D341Med (cell line): ENCODE results near the gene DBNDD1.
A peak's percentile ranks its signal among the peaks of the same experiment; 100 is the strongest.
"Not testable (repeated sequence)": the region's sequence is repeated elsewhere in the genome, so short reads cannot be mapped to it uniquely, and the experiment has no call there.

ENCODE experiments used
- DNase-seq: peaks from one replicate; pipeline ENCODE4 v3.0.0; 2012; ENCODE audit warnings: low spot score

The DBNDD1 gene

DNA sequence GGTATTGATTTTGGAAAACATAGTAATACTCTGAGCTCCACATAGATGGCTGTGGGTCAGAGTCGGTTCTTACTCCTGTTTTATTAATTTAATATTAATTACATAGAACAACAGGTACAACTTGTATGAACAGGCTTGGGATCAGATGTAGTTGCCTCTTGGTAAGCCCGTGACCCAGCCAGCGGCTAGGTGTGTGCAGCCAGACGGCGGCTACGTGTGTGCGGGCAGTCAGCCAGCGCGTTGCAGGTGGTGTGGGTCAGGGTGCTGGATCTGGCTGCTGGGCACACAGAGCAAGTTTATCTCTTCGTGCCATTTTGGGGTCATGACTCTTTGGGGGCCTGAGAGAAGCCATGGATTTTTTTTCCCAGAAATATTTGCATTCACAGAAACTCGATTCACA lies 30.3 kb downstream of the DBNDD1 start:
- no peak for DNase-seq

DNA sequence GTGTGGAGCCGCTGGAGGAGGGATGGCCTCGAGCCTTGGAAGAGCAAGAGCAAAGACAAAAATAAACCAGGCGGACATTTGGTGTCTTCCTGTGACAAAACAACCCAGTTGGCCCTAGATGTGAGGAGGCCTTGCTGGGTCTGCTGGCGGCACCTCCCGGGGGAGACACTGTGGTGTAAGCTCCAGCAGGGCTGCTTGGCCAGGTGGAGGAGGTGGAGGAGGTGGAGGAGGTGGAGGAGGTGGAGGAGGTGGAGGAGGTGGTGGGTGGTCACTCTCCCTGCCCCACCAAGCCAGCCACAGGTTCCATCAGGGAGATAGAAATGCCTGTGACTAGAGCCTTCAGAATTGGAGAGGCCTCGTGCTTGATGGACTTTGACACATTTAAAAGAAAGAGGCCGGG lies 32.1 kb downstream of the DBNDD1 start:
- DNase-seq: no peak

DNA sequence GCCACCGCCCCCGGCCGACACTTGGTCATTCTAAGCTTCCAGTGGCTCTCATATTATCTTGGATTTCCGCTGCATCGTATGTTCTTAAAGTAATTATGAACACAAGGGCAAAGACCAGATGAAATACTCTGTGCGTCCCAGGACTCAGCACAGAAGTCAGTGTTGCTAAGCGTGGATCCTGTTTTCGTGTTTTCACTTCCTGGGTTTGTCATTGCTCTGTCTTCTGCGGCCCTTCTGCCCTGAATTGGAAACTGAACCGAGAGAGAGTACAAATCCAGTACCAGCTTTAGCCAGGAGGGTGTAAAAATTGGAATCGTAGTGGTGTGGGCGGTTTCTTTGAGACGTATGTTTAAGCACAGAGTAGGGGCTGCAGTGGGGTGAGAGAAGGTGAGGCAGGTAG lies 32.7 kb downstream of the DBNDD1 start:
- DNase-seq: no peak

DNA sequence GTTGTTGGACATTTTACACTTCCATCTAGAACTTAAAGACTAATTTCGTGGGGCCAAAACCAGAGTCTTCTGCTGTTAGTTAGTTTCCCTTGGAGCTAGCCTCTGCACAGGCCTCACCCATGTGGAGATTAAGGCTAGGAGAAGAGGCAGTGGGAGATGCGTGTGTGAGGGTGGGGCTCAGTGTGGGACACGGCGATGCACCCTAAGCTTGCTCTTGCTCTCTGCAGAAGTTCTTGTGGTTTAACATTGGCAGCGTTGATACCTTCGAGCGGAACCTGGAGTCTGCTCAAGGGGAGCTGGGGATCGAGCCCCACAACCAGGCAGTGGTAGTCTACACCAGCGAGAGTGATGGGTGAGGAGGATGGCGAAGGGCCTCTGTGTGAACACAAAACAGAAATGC lies 34.0 kb downstream of the DBNDD1 start:
- DNase-seq: no peak

DNA sequence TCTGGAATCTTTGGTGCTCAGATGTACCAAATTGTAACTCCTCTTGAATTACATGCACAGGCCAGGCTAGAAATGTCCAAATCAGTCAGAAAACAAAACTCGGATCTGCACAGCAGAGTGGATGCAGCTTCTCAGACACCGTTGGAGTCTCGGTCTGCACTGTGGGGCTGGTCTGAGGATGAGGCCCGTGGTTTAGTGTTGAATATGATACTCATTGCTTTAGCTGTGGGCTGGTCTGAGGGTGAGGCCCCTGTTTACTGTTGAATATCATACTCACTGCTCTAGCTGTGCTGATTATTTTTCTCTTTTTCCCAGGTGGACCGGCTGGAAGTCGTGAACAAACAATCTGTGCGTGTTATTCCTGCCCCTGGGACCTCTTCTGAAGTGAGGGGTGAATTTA lies 35.0 kb downstream of the DBNDD1 start:
- DNase-seq: no peak

DNA sequence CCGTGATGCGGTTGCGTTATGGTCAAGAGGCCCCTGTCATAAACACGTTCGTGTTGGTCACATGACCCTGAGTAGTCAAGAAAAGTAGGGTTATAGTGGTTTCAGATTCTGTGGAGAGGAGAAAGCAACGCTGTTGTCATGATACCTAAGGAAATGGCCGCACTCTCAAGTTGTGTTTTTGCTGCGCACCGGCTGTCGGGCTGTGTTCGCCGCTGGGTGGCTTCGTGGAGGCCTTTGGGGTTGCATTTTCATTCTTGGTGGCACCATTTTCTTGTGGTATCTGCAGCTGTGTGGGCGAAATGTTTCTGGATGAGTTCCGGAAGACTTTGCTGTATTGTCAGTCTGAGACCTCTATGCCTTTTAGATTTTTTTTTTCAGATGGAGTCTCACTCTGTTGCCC lies 35.7 kb downstream of the DBNDD1 start:
- no peak for DNase-seq

DNA sequence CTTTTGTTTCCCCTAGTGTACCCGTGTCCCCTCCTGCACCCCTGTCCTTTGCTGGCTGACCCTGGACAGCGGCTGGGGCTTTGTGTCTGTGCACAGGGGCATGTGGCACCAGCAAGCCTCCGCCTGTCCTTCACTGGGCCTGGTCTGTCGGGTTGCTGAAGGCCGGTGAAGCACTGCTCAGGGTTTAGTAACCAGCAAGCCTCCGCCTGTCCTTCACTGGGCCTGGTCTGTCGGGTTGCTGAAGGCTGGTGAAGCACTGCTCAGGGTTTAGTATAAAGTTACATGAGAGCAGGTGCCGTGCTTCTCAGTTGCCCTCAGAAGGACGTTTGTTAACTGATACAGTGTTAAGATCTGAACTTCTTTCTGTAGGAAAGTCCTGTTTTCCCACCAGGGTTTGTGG lies 36.9 kb downstream of the DBNDD1 start:
- no peak for DNase-seq

DNA sequence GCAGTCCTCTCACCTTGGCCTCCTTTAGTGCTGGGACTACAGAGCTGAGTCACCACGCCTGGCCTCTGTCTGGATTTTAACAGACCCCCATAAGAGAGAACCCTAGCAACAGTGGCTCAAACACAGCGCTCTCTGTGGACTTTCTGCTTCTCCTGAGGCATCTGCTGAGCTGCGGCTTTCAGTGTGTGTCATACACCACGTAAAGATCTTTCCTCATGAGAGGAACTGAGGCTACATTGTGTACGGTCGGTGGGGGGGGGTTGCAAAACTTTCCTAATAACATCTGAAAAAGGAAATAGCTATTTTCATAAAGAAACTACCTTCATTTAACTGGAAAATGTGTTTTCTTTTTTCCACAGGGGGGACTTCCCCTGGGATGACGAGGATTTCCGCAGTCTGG lies 37.8 kb downstream of the DBNDD1 start:
- no peak for DNase-seq

DNA sequence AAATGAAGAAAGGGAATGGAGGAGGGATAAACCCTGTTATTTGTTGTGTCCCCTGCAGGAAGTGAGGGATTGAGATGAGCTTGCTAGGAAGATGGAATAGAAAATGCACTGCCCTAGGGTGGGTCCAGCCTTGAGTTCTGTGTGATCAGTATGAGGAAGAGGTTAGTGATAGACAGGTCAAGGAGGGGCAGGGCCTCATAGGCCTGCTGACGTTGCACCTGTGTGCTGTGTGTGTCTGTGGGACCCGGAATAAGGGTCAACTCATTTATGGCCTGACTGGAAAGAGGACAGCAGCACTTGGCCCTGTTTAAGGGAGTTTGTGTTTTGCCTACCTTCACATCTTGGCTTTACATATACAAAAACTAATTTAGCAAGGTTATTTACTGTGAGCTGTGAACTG lies 44.4 kb downstream of the DBNDD1 start:
- no peak for DNase-seq

DNA sequence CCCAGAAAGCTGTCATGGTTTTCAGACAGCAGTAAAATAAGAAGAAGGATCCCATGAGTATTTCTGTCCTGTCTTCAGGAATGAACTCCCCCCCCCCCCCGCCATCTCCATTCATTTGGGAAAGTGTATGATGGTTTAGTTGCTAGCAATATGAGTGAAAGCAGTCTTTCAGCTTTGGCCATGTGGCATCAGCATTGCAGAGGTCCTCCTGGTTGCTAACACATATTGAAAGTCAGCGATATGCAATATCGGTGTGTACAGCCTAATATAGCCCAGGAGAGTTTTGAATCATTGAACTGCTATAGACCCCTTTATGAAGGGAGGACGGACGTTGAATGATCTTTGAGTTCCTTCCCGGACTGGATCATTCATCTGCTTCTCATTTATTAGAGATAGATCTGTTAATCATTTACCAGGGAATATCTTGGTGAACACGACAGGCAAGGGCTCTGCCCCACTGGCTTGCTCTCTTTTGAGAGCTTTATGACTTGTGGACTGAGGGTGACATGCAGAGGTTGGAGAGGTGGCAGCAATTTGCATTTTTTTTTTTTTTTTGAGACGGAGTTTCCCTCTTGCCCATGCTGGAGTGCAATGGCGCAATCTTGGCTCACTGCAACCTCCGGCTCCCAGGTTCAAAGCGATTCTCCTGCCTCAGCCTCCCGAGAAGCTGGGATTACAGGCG lies 45.5 kb downstream of the DBNDD1 start:
- DNase-seq: no peak

DNA sequence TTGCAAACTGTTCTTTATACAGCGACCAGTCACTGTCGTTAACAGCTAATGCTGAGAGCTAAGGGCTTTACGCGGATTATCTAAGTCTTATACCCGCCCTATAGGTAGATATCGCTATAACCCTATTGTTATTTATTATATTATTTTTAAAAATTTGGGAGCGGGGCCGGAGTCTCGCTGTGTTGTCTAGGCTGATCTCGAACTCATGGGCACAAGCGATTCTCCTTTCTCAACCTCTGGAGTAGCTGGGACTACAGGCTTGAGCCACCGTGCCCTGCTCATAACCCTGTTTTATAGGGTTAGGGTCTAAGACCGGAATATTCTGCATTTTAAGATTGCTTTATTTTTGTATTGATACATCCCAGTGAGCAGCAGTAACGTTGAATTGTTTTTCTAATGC lies 46.0 kb downstream of the DBNDD1 start:
- no peak for DNase-seq

DNA sequence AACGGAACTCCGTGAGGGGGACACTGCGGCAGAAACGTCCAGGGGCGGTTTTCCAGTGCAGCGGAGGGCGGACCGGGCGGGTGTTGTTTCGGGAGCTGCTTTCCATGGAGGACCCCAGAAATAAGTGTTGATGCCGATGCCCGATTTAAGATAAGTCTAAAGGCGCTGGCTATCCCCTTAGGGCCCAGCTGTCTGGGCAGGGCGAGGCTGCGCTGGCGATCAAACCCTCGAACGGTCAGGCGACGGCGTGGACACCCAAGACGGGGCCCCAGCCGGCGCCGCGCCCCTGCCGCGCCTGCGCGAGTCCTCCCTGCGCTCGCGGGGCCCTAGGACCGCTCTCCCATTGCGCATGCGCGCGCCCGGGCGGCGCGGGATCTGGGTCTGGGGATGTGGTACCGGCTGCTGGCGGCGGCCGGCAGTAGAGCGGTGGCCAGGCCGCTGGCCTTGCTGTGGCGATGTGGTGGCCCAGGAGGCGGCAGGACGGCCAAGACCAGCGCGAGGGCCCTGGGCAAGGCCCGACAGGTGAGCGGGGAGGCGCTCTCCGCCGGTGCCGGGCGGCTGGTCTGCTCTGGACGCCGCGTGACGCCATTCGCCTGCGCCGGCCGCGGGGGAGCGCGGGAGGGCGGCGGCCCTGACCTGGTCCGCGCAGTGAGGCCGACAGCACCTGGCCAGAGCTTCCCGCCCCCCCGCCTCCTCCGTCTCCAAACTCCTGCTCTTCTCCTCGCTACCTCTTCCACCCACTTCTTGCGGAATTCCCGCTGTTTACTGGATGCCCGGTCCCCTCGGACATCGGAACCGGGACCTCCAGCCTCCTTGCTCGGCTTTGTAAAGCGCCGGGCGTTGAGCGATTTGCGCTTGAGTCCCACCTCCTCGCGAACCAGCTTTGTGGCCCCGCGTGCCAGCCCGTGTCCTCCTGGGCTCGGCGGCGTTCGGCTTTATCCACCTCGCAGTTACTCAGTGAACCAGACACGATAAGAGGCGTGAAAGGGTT lies 46.7 kb downstream of the DBNDD1 start:
- peak; percentile 100 for DNase-seq

DNA sequence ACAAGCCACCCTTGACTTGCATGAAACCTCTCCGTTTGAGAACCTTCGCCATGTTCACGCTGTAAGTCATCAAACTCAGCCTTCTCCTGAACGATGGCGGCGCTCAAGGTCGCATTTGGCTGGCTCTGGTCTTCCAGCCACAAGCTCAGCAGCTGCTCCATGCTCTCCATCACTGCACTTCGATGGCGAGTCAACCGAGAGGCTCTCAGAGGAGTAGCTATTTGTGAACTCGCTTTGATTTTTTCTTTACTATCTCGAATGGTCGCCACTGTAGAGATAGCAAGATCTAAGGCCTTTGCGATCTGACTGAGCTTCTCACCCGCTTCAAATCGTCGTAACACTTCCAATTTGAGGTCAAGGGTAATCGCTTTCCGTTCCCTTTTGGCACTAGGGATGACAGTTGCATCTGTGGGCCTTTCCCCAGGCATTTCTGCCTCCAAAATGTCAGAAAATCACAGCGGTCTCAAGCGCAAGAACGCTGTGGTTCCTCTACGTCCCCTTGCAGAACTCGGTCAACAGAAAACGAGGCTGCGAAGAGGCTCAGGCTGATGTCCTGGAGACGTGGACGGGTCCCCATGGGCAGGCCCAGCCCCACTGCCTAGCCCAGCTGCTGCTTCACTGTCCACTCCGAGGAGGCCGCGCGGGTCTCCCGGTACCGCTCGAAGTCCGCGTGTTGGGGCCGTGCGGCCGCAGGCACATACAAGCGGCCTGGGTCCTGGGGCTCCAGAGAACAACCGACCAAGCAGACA lies 47.6 kb downstream of the DBNDD1 start:
- no peak for DNase-seq

DNA sequence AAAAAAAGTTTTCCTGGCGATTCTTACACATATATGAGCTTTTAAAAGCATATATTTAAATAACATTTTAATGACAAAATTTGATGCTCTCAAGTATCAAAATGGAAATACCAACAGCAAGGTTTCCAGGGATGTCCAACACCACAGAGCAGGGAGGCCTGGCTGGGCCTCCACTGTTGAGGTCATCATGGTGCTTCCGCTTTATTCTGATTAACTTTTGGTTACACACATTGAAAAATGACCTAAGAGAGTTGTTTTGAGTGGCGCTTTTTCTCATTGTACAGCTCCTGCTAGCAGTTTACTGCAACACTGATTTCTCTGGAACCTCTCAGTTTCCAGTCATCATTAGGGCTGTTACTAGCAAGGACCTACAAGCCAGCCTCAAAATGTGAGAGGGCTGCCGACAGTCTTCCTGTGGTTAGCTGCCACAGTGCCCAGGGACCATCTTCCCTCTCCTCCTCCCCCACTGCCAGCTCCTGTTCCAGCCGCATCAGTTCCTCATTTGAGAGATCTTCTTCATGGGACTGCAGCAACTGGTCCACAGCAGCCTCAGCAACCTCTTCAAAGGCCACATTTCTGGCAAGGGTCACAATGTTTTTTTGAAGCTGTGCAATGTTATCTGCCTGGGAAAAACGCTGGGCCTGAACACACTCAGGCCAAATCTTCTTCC lies 49.4 kb downstream of the DBNDD1 start:
- DNase-seq: no peak

DNA sequence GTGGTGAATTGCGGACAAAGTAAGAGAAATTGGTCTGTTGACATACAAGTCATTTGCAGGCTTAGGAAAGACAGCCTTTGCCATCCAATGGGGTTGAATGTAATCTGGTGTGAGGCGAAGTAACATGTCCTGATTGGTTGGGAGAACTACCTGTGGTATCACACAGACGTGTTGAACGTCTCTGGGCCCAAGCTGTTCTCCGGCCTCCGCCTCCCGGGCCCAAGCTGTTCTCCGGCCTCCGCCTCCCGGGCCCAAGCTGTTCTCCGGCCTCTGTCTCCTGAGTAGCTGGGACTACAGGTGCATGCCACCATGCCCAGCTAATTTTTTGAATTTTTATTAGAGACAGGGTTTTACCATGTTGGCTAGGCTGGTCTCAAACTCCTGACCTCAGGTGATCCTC lies 51.2 kb downstream of the DBNDD1 start:
- not testable (repeated sequence) for DNase-seq

DNA sequence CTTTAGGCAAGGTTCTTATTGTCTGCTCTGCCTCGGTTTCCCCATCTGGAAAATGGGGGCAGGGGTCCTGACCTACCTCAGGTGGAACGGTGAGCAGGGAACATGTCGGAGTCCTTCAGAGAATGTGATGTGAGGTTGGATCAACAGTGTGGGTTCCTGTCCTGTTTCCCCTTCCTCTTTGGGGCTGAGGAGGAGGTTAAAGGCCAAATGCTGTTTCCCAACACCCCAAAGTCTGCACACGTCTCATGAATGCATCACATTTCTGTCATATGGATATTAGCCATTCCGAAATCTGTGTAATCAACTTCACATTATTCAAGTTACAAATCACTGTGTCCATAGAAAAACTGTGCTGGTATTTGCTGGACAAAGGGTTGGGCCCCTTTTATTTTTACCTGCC lies 51.8 kb downstream of the DBNDD1 start:
- DNase-seq: not testable (repeated sequence)

DNA sequence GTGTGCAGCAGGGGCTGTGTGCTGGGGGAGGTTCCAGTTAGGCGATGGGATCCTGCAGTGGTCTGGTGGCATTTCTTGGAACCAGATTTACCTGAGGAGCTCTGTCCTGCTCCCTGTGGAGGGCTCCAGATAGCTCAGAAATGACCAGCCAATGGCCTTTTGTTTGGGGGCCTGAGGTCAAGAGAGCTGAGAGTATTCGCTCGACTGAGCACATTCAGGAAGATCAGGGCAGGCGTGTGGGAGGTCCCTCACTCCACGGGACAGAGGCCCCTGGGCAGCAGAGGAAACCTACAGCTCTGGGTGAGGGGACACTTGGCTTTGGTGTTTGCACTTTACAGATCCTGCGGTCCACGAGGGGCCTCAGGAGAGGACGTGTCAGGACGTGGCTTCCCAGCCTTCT lies 52.5 kb downstream of the DBNDD1 start:
- DNase-seq: no peak

DNA sequence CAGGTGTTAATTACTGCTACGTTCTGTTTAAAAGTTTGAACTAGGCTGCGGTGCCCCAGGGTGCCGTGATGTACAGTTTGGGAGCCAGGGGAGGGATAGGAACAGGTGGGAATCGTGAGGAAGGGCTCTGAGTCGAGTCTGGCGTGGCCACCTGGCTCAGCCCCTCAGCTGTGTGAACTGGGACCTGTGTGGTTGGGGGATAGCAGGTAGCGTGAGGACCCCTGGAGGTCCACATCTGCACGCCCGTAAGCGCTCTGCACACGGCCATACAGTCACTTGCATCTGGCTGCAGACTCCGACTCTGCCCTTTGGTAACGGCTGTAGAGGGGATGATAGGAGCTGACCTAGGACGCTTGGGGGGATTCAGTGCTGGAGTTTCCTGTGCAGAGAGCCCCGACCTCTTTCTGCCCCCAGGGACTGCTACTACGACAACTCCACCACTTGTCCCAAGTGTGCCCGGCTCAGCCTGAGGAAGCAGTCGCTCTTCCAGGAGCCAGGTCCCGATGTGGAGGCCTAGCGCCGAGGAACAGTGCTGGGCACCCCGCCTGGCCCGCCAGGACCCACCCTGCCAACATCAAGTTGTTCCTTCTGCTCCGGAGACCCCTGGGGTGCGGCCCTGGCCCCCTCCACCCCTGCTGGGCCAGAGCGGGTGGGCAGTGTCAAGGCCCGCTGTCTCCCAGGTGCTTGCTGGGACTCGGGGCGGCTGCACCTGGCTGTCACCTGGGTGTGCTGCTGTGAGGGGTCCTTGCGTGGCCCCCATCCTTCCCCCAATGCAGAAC lies 53.6 kb downstream of the DBNDD1 start:
- DNase-seq: no peak

DNA sequence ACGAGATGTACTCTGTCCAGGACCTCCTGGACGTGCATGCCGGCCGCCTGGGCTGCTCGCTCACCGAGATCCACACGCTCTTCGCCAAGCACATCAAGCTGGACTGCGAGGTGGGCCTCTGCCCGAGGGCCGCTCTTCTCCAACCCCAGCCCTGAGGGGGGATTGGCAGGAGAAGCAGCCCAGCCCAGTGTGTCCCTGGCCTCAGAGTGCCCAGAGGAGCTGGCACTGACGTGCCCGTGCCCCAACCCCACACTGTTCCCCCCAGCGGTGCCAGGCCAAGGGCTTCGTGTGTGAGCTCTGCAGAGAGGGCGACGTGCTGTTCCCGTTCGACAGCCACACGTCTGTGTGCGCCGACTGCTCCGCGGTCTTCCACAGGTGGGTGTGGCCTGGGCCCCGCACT lies 55.1 kb downstream of the DBNDD1 start:
- no peak for DNase-seq

DNA sequence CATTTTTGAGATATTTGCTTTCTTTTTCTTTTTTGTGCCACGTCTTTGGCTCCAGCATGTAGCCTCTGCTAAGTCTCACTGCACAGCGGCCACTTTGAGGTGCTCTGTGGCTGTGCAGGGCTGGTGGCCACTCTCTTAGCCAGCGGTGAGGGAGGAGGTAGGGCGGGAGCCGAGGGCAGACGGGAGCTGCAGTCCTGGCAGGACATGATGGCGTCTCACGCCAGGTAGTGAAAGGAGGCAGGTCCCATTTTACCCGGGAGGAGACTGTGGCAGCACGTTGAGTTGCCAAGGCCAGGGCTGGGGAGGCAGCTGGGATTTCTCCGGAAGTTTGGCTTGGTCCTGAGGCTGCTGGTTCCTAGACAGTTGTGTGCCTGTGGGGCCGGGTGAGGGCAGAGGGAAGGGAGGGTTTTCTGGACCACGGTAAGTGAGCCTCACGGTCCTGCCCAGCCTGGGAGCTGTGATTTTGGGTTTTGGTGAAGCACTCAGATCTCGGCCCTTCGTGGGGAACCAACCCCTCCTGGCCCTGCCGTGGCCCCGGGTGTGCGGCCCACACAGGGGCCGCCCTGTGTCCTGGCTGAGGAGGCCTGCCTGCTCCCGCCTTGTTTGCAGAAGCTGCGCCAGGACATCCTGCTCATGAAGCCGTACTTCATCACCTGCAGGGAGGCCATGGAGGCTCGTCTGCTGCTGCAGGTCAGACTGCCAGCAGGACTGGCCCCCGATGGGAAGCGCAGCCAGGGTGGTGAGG lies 56.3 kb downstream of the DBNDD1 start:
- no peak for DNase-seq

DNA sequence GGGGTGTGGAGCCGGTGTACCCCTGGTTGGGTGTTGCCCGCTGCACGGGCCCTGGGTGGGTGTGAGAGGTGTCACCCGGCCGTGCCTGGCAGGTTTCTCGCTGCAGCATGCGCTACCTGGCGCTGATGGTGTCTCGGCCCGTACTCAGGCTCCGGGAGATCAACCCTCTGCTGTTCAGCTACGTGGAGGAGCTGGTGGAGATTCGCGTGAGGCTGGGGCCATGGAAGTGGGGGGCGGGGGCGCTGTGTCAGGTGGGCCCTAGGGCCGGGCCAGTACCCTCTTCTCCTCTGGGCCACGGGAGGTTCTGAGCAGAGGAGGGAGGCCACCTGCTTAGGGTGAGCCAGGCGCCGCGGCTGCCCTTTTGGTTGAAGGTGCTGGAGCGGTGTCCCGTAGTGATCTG lies 57.3 kb downstream of the DBNDD1 start:
- DNase-seq: no peak
